Neural cell (in vitro differentiated cells): ENCODE measurements around the gene GNG13. TPM values are rescaled to one million over a fixed set of nuclear protein-coding genes. Genes with fewer than 3 reads are reported as not detected.

Experiments used
- H2AFZ ChIP-seq: fragments of 200-600, 300-800 bp; sonication (generic), shearing (Covaris generic); 2 replicates; pipeline ENCODE4 v1.6.0; 2014; ENCODE audit warnings: low read depth, mild to moderate bottlenecking, antibody characterized with exemption, low read length, moderate library complexity
- H3F3A ChIP-seq: fragments of 200-600 bp; shearing (Covaris generic); 2 replicates; pipeline ENCODE4 v1.6.1; 2016; ENCODE audit warnings: mild to moderate bottlenecking, moderate library complexity, mixed read lengths, antibody characterized with exemption, low read length; ENCODE audit not compliant: insufficient read depth, poor library complexity, severe bottlenecking
- H3K27ac ChIP-seq: fragments of 200-600, 300-800 bp; sonication (generic), shearing (Covaris generic); 2 replicates; pipeline ENCODE4 v1.5.1; 2014; ENCODE audit warnings: mild to moderate bottlenecking, low read length, moderate library complexity
- H3K27me3 ChIP-seq: fragments of 300-800, 200-600 bp; sonication (generic), shearing (Covaris generic); 2 replicates; pipeline ENCODE4 v1.6.0; 2014; ENCODE audit warnings: mild to moderate bottlenecking, low read depth, low read length, moderate library complexity; ENCODE audit not compliant: insufficient read depth
- H3K36me3 ChIP-seq: fragments of 300-800, 200-600 bp; sonication (generic), shearing (Covaris generic); 2 replicates; pipeline ENCODE4 v1.5.1; 2014; ENCODE audit warnings: mild to moderate bottlenecking, antibody characterized with exemption, low read length, moderate library complexity; ENCODE audit not compliant: insufficient read depth
- H3K4me2 ChIP-seq: fragments of 300-800, 200-600 bp; sonication (generic), shearing (Covaris generic); 2 replicates; pipeline ENCODE4 v1.6.0; 2014; ENCODE audit warnings: mild to moderate bottlenecking, low read length
- H3K4me3 ChIP-seq: fragments of 300-800, 200-600 bp; sonication (generic), shearing (Covaris generic); 2 replicates; pipeline ENCODE4 v1.5.1; 2014; ENCODE audit warnings: mild to moderate bottlenecking, low read length, moderate library complexity
- H3K79me2 ChIP-seq: fragments of 200-600 bp; shearing (Covaris generic); replicated peaks from 2 replicates; pipeline ENCODE4 v1.6.0; 2014; ENCODE audit warnings: mild to moderate bottlenecking, low read length, moderate library complexity; ENCODE audit not compliant: insufficient read depth
- H3K9ac ChIP-seq: fragments of 300-800, 200-600 bp; sonication (generic), shearing (Covaris generic); 2 replicates; pipeline ENCODE4 v1.6.1; 2016; ENCODE audit warnings: mild to moderate bottlenecking, low read length, mixed read lengths
- H3K9me2 ChIP-seq: fragments of 200-600 bp; shearing (Covaris generic); 2 replicates; pipeline ENCODE4 v1.6.1; 2016; ENCODE audit warnings: mild to moderate bottlenecking, low read length, mixed read lengths; ENCODE audit not compliant: insufficient read depth
- H3K9me3 ChIP-seq: fragments of 200-600, 300-800 bp; sonication (generic), shearing (Covaris generic); 2 replicates; pipeline ENCODE4 v1.6.1; 2016; ENCODE audit warnings: mild to moderate bottlenecking, mixed run types, low read length, moderate library complexity, mixed read lengths
- H4K20me1 ChIP-seq: fragments of 200-600 bp; shearing (Covaris generic); 2 replicates; pipeline ENCODE4 v1.6.1; 2016; ENCODE audit warnings: mild to moderate bottlenecking, mixed run types; ENCODE audit not compliant: insufficient read depth
- EP300 ChIP-seq: fragments of 450-650 bp; conservative IDR thresholded peaks from 2 replicates; pipeline ENCODE4 v1.6.1; 2014; ENCODE audit warnings: antibody characterized with exemption, mild to moderate bottlenecking, moderate library complexity; ENCODE audit not compliant: poor library complexity, severe bottlenecking
- EZH2 ChIP-seq: fragments of 200-600, 300-800 bp; shearing (Covaris generic), sonication (generic); IDR thresholded peaks from 2 replicates; pipeline ENCODE4 v1.6.1; 2014; ENCODE audit warnings: antibody characterized with exemption, low read length, borderline replicate concordance, mild to moderate bottlenecking; ENCODE audit not compliant: insufficient read depth, poor library complexity, severe bottlenecking
- MXI1 ChIP-seq: fragments of 450-650 bp; conservative IDR thresholded peaks from 2 replicates; pipeline ENCODE4 v1.6.1; 2014; ENCODE audit warnings: antibody characterized with exemption, mild to moderate bottlenecking; ENCODE audit not compliant: poor library complexity, severe bottlenecking
- POLR2AphosphoS5 ChIP-seq: IDR thresholded peaks from 2 replicates; pipeline ENCODE4 v1.6.1; 2012
- RAD21 ChIP-seq: fragments of 450-650 bp; conservative IDR thresholded peaks from 2 replicates; pipeline ENCODE4 v1.6.1; 2014; ENCODE audit warnings: antibody characterized with exemption, mild to moderate bottlenecking, moderate library complexity
- SMC3 ChIP-seq: fragments of 450-650 bp; conservative IDR thresholded peaks from 2 replicates; pipeline ENCODE4 v1.6.1; 2014; ENCODE audit warnings: antibody characterized with exemption, mild to moderate bottlenecking, moderate library complexity; ENCODE audit not compliant: poor library complexity
- TAF1 ChIP-seq: IDR thresholded peaks from 2 replicates; pipeline ENCODE4 v1.6.1; 2012; ENCODE audit warnings: low read depth
- polyA plus RNA-seq: library from polyadenylated mRNA; depleted of rRNA; stranded (reverse); fragments of >200 nt; gene quantifications from 2 replicates; pipeline ENCODE4 v1.2.3, GENCODE V29; 2014
- TF ChIP-seq, protein P1 (sequence below): IDR thresholded peaks from 2 replicates; pipeline ENCODE4 v1.6.1; 2012; ENCODE audit warnings: borderline replicate concordance
- TF ChIP-seq, protein P2 (sequence below): fragments of 450-650 bp; IDR thresholded peaks from 2 replicates; pipeline ENCODE4 v1.5.1; 2014; ENCODE audit warnings: antibody characterized with exemption, mild to moderate bottlenecking, moderate library complexity; ENCODE audit not compliant: poor library complexity, severe bottlenecking

The GNG13 gene
- polyA plus RNA-seq, 1 donor from 2014 or later: not detected

DNA sequence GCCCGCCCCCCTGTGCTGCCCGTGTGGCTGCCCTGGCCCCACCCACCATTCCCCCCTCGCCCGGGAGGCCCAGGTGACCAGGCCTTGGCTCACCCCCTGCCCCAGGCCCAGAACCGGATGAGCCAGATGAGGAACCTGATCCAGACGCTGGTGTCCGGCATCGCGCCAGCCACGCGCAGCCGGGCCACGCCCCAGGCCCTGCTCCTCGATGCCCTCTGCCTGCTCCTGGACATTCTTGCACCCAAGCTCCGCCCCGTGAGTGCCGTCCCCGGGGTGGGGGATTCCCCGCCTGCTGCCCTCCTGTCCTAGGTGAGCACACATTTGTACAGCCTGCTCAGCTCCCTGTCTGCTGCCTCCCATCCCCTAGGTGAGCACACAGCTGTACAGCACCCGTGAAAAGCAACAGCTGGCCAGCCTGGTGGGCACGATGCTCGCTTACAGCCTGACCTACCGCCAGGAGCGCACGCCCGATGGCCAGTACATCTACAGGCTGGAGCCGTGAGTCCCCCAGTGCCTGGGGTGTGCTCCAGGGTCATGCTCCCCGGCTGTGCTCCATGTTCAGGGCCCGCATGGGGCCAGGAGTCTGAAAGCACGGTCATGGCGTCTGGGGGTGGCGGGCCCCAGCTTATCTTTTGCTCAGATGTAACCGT, 4.8 kb downstream of the GNG13 start:
- Histone ChIP-seq H3K36me3 (no peaks in the 10 kb centered on the region), H3K27me3 (peaks cover 8% of the 10 kb centered on the region), H3K9ac (no peak overlapping the region), H3K9me2 (no peaks in the 10 kb centered on the region), H4K20me1 (no peaks in the 10 kb centered on the region), H3K27ac (no peak overlapping the region), H2AFZ (no peak overlapping the region), H3K4me2 (no peak overlapping the region), H3F3A (no peaks in the 10 kb centered on the region), H3K9me3 (no peaks in the 10 kb centered on the region), H3K4me3 (no peak overlapping the region), H3K79me2 (no peaks in the 10 kb centered on the region)
- TF ChIP-seq MXI1: no peak
- TF ChIP-seq POLR2AphosphoS5: no peak
- no peak for TF ChIP-seq RAD21
- no peak for TF ChIP-seq TAF1
- TF ChIP-seq, protein P1, sequence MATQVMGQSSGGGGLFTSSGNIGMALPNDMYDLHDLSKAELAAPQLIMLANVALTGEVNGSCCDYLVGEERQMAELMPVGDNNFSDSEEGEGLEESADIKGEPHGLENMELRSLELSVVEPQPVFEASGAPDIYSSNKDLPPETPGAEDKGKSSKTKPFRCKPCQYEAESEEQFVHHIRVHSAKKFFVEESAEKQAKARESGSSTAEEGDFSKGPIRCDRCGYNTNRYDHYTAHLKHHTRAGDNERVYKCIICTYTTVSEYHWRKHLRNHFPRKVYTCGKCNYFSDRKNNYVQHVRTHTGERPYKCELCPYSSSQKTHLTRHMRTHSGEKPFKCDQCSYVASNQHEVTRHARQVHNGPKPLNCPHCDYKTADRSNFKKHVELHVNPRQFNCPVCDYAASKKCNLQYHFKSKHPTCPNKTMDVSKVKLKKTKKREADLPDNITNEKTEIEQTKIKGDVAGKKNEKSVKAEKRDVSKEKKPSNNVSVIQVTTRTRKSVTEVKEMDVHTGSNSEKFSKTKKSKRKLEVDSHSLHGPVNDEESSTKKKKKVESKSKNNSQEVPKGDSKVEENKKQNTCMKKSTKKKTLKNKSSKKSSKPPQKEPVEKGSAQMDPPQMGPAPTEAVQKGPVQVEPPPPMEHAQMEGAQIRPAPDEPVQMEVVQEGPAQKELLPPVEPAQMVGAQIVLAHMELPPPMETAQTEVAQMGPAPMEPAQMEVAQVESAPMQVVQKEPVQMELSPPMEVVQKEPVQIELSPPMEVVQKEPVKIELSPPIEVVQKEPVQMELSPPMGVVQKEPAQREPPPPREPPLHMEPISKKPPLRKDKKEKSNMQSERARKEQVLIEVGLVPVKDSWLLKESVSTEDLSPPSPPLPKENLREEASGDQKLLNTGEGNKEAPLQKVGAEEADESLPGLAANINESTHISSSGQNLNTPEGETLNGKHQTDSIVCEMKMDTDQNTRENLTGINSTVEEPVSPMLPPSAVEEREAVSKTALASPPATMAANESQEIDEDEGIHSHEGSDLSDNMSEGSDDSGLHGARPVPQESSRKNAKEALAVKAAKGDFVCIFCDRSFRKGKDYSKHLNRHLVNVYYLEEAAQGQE: no peak
- TF ChIP-seq, protein P2, sequence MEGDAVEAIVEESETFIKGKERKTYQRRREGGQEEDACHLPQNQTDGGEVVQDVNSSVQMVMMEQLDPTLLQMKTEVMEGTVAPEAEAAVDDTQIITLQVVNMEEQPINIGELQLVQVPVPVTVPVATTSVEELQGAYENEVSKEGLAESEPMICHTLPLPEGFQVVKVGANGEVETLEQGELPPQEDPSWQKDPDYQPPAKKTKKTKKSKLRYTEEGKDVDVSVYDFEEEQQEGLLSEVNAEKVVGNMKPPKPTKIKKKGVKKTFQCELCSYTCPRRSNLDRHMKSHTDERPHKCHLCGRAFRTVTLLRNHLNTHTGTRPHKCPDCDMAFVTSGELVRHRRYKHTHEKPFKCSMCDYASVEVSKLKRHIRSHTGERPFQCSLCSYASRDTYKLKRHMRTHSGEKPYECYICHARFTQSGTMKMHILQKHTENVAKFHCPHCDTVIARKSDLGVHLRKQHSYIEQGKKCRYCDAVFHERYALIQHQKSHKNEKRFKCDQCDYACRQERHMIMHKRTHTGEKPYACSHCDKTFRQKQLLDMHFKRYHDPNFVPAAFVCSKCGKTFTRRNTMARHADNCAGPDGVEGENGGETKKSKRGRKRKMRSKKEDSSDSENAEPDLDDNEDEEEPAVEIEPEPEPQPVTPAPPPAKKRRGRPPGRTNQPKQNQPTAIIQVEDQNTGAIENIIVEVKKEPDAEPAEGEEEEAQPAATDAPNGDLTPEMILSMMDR: no peak
- no peak for TF ChIP-seq EZH2
- no peak for TF ChIP-seq EP300
- TF ChIP-seq SMC3: no peak

DNA sequence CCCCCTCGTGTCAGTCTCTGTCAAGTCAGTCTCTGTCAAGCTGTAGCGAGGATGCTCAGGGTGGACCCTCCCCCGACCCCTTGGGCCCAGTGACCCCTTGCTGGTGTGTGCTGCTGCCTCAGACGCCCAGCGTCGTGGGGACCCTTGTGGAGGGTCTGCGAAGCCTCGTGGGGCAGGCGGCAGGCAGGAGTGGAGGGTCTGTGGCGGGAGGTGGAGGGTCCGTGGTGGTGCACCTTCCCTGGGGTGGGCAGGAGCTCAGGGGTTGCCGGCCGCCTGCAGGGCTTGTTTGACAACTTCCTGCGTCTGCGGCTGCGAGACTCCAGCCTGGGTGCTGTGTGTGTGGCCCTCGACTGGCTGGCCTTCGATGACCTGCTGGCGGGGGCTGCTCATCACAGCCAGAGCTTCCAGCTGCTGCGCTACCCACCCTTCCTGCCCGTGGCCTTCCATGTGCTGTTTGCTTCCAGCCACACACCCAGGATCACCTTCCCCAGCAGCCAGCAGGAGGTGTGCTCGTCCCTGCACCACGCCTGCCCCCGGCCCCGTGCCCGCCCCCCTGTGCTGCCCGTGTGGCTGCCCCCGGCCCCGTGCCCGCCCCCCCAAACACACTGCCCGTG, 5.6 kb downstream of the GNG13 start:
- Histone ChIP-seq H3K36me3 (no peaks in the 10 kb centered on the region), H3F3A (no peaks in the 10 kb centered on the region)
- no peak for TF ChIP-seq TAF1
- no peak for TF ChIP-seq MXI1
- TF ChIP-seq EZH2: no peak
- no peak for TF ChIP-seq RAD21
- no peak for TF ChIP-seq EP300
- TF ChIP-seq, protein P2: no peak
- TF ChIP-seq POLR2AphosphoS5: no peak
- TF ChIP-seq SMC3: no peak
- TF ChIP-seq, protein P1: no peak

More for the DNA sequence above, 5.6 kb downstream of the GNG13 start:
- H3K9me3 ChIP-seq: no peaks in the 10 kb centered on the region
- no peak overlapping the region for H3K4me2 ChIP-seq
- no peak overlapping the region for H3K4me3 ChIP-seq
- peaks cover under 1% of the 10 kb centered on the region for H3K27me3 ChIP-seq
- no peaks in the 10 kb centered on the region for H3K79me2 ChIP-seq
- no peak overlapping the region for H2AFZ ChIP-seq
- no peak overlapping the region for H3K9ac ChIP-seq
- H3K27ac ChIP-seq: no peak overlapping the region
- no peaks in the 10 kb centered on the region for H3K9me2 ChIP-seq
- H4K20me1 ChIP-seq: no peaks in the 10 kb centered on the region
